Activated CD8-positive, alpha-beta memory T cell treated with anti-CD3 and anti-CD28 coated beads for 36 hours (primary cell): ENCODE results near the gene ANK2. TPM values are rescaled to one million over a fixed set of nuclear protein-coding genes. Genes with fewer than 3 reads are reported as not detected.

Source experiments
- CTCF ChIA-PET: fragments of 350-600 bp; sonication (Branson Sonifier 250); formaldehyde crosslinking; loops from one replicate; lab custom pipeline; 2021; ENCODE audit warnings: antibody characterized with exemption; lab: Charles Lee
- POLR2A ChIA-PET: fragments of 350-600 bp; sonication (Branson Sonifier 250); formaldehyde crosslinking; loops from one replicate; lab custom pipeline; 2021; ENCODE audit warnings: antibody characterized with exemption; lab: Charles Lee
- total RNA-seq, 2 experiments: library from RNA; stranded (reverse); gene quantifications; one replicate each; pipeline ENCODE4 v1.2.3, GENCODE V29; 2021

The ANK2 gene
- total RNA-seq, 2 experiments from 2014 or later = 0.55 to 0.63 TPM

DNA sequence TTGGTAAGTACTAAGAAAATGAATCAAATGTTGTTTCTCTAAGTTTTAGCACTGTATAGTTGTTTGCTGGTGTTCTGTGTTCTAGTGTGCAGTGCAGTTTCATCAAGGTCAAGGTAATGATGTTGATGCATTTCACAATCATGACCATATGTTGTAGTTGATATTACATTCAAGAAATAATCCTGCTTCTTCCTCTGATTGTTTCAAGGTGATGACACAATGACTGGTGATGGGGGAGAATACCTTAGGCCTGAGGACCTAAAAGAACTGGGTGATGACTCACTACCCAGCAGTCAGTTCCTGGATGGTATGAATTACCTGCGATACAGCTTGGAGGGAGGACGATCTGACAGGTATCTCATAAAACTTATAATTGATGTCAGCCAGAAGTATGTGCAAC lies 261.6 kb downstream of the ANK2 start:
- CTCF ChIA-PET = no interaction called here
- POLR2A ChIA-PET = no interaction called here

DNA sequence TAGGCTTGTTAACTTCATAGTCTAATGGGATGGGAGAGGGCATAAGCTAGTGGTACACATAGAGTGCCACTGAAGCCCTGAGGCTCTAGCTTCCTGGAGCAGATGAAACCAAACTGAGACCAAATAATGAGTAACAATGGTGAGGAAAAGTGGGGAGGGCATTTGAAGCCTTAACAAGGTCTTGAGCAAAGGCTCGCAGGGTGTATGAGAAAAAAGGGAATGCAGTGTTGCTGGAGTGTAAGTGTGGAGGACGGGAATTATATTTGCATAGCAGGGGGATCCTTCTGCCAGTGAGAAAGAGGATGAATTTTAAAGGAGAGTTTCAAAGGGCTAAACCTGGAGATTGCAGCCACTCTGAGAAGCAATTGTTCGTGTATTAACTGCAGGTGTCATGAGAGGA lies 263.1 kb downstream of the ANK2 start:
- ChIA-PET CTCF (no interaction called here), POLR2A (no interaction called here)

DNA sequence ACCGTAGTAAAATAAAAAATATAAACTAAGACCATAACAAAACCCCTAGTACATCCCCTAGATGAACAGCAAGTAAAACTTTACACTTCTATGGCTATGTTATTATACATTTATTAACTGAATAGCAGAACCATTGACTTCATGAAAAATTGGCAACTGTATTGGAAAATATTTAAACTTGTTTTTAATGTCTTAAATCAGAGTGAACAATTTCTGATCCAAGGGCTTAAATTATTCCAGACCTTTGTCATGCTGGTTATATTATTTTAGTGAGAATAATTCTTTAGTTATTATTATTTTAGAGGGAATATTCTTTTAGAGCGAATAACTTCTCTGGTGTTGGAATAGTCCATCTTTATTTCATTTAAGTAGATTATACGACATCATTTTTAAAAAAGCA lies 265.0 kb downstream of the ANK2 start:
- ChIA-PET POLR2A (no interaction called here), CTCF (no interaction called here)

DNA sequence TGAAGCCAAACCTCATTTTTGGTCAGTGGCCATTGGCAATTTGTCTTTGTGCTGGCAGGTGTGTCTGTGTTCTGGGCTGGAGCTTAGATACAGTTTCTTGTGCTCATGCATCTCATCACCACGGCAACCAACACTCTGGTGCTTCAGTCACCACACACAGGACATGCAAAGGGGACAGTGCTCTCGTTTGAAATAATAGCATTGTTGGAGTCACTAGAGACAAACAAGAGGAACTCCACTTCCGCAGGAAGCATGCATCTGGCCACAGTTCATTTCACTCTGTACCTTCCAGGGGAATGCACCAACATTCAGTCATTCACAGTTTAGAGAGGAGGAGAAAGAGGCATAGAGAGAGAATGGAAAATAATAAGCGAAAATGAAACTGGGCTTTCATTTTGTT lies 267.4 kb downstream of the ANK2 start:
- ChIA-PET POLR2A (no interaction called here), CTCF (interaction anchor here (0.7 kb wide), 1 partner anchor 13 kb away, joined by 3 read pairs; no protein-coding TSS in a partner anchor)

DNA sequence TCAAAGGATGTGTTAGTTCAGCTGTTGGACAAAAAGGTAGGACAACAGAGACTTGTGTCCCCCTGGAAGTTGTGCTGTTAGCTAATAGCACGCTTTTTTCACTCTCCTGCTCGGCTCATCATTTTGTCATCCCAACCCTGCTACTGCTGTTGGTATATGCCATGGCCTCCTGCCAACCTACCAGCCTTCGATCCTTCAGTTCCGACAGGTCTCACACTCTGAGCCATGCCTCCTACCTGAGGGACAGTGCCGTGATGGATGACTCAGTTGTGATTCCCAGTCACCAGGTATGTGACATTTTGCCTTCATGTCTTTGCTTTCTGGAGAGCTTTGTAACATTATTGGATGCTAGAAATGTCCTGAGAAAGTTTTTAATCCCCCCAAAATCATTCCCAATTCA lies 268.1 kb downstream of the ANK2 start:
- CTCF ChIA-PET = no interaction called here
- POLR2A ChIA-PET = no interaction called here

GRCh38 chr4:113322736-113323135 lies 273.3 kb downstream of the ANK2 start:
- ChIA-PET POLR2A (no interaction called here), CTCF (no interaction called here)

DNA sequence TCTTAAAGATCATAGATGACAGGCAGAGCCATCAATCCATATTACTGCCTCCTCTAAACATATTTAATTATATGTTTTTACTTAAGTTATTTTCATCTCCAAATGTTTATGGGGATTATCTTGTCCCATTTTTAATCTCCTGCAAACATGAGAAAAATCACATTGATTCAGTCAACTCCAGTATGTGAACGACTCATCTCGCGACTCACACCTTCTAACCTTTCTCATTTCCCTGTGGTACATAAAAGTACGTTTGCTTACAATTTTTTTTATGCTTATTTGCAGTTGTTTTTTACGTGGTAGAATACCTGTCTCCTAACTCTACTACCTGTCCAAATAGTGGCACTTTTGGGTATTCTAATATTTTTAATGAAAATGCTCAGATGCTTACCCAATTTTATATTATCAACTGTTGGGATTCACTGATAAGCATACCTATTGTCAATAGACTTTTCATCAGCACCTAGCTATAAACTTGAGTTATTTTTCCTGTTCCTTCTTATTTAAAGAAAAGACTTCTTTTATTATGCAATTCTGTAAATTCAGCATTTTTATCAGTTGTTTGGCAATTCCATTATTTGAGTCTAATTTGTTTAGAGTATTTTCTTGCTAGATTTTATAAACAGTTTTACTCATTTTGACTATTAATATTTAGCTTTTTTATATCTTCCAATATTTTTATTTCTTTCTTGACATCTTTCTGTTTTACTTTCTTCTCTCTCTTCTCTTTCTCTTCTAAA lies 276.6 kb downstream of the ANK2 start:
- POLR2A ChIA-PET = no interaction called here
- CTCF ChIA-PET = no interaction called here

GRCh38 chr4:113327494-113327893 lies 278.0 kb downstream of the ANK2 start:
- CTCF ChIA-PET = no interaction called here
- POLR2A ChIA-PET = no interaction called here

- POLR2A ChIA-PET = no interaction called here
- CTCF ChIA-PET = no interaction called here
Measured at GRCh38 chr4:113328514-113328913, 279.1 kb downstream of the ANK2 start.

DNA sequence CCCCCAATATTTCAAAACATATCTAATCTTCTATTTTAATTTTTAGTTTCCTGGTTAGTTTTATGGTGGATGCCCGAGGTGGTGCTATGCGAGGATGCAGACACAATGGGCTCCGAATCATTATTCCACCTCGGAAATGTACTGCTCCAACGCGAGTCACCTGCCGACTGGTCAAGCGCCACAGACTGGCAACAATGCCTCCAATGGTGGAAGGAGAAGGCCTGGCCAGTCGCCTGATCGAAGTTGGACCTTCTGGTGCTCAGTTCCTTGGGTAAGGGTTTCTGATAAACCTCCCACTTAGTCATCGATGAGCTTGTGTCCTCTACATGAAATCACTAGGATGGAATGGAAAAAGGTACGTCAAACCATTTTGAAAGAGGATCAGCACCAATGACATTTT lies 280.7 kb downstream of the ANK2 start:
- ChIA-PET POLR2A (no interaction called here), CTCF (no interaction called here)

- ChIA-PET CTCF (no interaction called here), POLR2A (no interaction called here)
Measured at GRCh38 chr4:113331811-113332210, 282.4 kb downstream of the ANK2 start.

GRCh38 chr4:113332701-113333100 lies 283.2 kb downstream of the ANK2 start:
- CTCF ChIA-PET = no interaction called here
- POLR2A ChIA-PET = no interaction called here

GRCh38 chr4:113335746-113336145 lies 286.3 kb downstream of the ANK2 start:
- ChIA-PET POLR2A (no interaction called here), CTCF (no interaction called here)

- POLR2A ChIA-PET = no interaction called here
Measured at GRCh38 chr4:113336556-113336955, 287.1 kb downstream of the ANK2 start.

GRCh38 chr4:113339430-113339813 lies 290.0 kb downstream of the ANK2 start:
- ChIA-PET CTCF (no interaction called here), POLR2A (no interaction called here)

More at GRCh38 chr4:113336556-113336955, 287.1 kb downstream of the ANK2 start:
- CTCF ChIA-PET = interaction anchor here (0.7 kb wide), 1 partner anchor 80 kb away, joined by 3 read pairs; no protein-coding TSS in a partner anchor

GRCh38 chr4:113344100-113344499 lies 294.6 kb downstream of the ANK2 start:
- ChIA-PET POLR2A (no interaction called here), CTCF (no interaction called here)

GRCh38 chr4:113347245-113347644 lies 297.8 kb downstream of the ANK2 start:
- CTCF ChIA-PET = interaction anchor here (0.6 kb wide), 1 partner anchor 19 kb away, joined by 3 read pairs; no protein-coding TSS in a partner anchor
- POLR2A ChIA-PET = no interaction called here

- ChIA-PET POLR2A (no interaction called here), CTCF (interaction anchor here (1.2 kb wide), 1 partner anchor 71 kb away, joined by 4 read pairs; no protein-coding TSS in a partner anchor)
Measured at GRCh38 chr4:113349430-113349829, 300.0 kb downstream of the ANK2 start.

DNA sequence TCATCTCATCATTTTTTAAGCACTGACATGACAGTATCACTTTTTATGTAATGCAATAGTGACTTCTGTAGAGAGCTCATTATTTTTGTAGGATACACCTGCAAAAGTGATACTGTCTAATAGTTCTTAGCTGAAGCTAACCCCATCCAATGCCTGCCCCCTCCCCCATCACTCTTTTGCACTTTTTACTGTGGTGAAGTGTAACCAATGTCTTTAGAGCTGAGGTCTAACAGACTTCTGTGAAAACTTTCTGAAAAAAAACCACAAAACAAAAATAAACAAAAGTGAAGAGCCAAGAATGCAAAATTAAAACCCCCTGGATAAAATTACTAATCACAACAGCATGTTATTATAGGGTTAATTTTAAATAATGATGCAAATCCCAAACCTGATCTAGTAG lies 301.1 kb downstream of the ANK2 start:
- POLR2A ChIA-PET = no interaction called here
- CTCF ChIA-PET = interaction anchor here (1.2 kb wide), 1 partner anchor 72 kb away, joined by 4 read pairs; no protein-coding TSS in a partner anchor

GRCh38 chr4:113355550-113356371 lies 306.3 kb downstream of the ANK2 start:
- CTCF ChIA-PET = interaction anchor here (0.9 kb wide), 1 partner anchor 21 kb away, joined by 3 read pairs; no protein-coding TSS in a partner anchor
- POLR2A ChIA-PET = interaction anchor here (0.5 kb wide), 2 partner anchors 192 to 840 kb away, joined by 3 read pairs; no protein-coding TSS in a partner anchor
